ENCODE measurements around the gene C1orf94. TPM values are rescaled to one million over a fixed set of nuclear protein-coding genes. Genes with fewer than 3 reads are reported as not detected.
A peak's percentile ranks its signal among the peaks of the same experiment; 100 is the strongest.

The C1orf94 gene
- total RNA-seq, 1 experiment from 2014 or later = not detected

DNA sequence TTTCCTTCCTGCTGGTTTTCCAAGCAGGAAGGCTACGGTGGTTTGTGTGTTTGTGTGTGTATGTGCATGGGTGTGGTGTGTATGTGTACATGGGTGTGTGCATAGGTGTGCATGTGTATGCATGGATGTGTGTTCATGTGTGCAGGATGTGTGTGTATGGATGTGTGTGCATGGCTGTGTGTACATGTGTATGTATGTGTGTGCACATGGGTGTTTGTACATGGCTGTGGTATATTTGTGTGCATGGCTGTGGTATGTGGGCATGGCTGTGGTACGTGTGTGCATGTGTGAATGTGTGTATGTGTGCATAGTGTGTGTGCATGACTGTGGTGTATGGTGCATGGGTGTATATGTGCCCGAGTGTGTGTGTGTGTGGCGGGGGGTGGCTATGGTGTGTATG lies 12.3 kb downstream of the C1orf94 start:
- intact Hi-C loops (cut with micrococcal nuclease; ENCODE audit: unreplicated experiment) = no loop called here
- H3K4me1 Mint-ChIP-seq (ENCODE audit: low read depth, unreplicated experiment) = peaks cover 8% of the 10 kb centered on the region
- CTCF ChIA-PET = no interaction called here
- no peak for TF ChIP-seq CTCF (IDR thresholded peaks at IDR 0.05; ENCODE audit: unreplicated experiment)
- H3K27ac Mint-ChIP-seq (ENCODE audit: unreplicated experiment) = no peak overlapping the region
- H3K27me3 Mint-ChIP-seq (ENCODE audit: unreplicated experiment) = peaks cover 24% of the 10 kb centered on the region
- BruUV-seq (replicated peaks) = no TSS peak
- no peaks in the 10 kb centered on the region for H3K9me3 Mint-ChIP-seq (ENCODE audit: low read depth, unreplicated experiment)
- no peak for DNase-seq
- H3K4me3 Mint-ChIP-seq (ENCODE audit: low read depth, unreplicated experiment) = no peak overlapping the region
- no peaks in the 10 kb centered on the region for H3K36me3 Mint-ChIP-seq (ENCODE audit: insufficient read depth, unreplicated experiment)

DNA sequence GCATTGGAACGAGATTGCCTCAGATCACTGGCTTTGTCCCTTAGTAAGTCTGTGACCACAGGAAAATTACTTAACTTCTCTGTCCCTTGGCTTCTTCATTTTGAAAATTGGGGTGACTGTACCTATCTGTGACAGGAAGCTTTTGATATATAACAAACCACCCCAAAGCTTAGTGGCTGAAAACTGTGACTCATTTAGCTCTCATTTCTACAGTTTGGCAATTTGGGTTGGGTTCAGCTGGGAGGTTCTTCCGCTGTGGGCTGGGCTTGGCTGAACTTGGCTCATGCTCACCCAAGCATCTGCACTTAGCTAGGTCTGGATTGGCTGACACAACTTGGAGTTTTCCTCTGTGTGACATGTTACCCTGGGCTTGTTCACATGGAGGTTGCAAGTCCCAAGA lies 14.0 kb downstream of the C1orf94 start:
- intact Hi-C loops (cut with micrococcal nuclease; ENCODE audit: unreplicated experiment) = no loop called here
- Mint-ChIP-seq H3K36me3 (ENCODE audit: insufficient read depth, unreplicated experiment) (no peaks in the 10 kb centered on the region), H3K27ac (ENCODE audit: unreplicated experiment) (no peak overlapping the region), H3K9me3 (ENCODE audit: low read depth, unreplicated experiment) (no peaks in the 10 kb centered on the region), H3K4me1 (ENCODE audit: low read depth, unreplicated experiment) (peaks cover 8% of the 10 kb centered on the region), H3K4me3 (ENCODE audit: low read depth, unreplicated experiment) (no peak overlapping the region), H3K27me3 (ENCODE audit: unreplicated experiment) (peaks cover 11% of the 10 kb centered on the region)
- no peak for TF ChIP-seq CTCF (IDR thresholded peaks at IDR 0.05; ENCODE audit: unreplicated experiment)
- BruUV-seq (replicated peaks) = no TSS peak
- CTCF ChIA-PET = no interaction called here
- DNase-seq = no peak

GRCh38 chr1:34192621-34193020 lies 15.9 kb downstream of the C1orf94 start:
- no peak overlapping the region for H3K4me3 Mint-ChIP-seq (ENCODE audit: low read depth, unreplicated experiment)
- peaks cover 8% of the 10 kb centered on the region for H3K4me1 Mint-ChIP-seq (ENCODE audit: low read depth, unreplicated experiment)
- TF ChIP-seq CTCF (IDR thresholded peaks at IDR 0.05; ENCODE audit: unreplicated experiment) = no peak
- no peak for DNase-seq
- CTCF ChIA-PET = no interaction called here
- no TSS peak for BruUV-seq (replicated peaks)
- no peak overlapping the region for H3K27ac Mint-ChIP-seq (ENCODE audit: unreplicated experiment)
- no peaks in the 10 kb centered on the region for H3K36me3 Mint-ChIP-seq (ENCODE audit: insufficient read depth, unreplicated experiment)
- intact Hi-C loops (cut with micrococcal nuclease; ENCODE audit: unreplicated experiment) = no loop called here
- no peaks in the 10 kb centered on the region for H3K27me3 Mint-ChIP-seq (ENCODE audit: unreplicated experiment)
- H3K9me3 Mint-ChIP-seq (ENCODE audit: low read depth, unreplicated experiment) = no peaks in the 10 kb centered on the region

DNA sequence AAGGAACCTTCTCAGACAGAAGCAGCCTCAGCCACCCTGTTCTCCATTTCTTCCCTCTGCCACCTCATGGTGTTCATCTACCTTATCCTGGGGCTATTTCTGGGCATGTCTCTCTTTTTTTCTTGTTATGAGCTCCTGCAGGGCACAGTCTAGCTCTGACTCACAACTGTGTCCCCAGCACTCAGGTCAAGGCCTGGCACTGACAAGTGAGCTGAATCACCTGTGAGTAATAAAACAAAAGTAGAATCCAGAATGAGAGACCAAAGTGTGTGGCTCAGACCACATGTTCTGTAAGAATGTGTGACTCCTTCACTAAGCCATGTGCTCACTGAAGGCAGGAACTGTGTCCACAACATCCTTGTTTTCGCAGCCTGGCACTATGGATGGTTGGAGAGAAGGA lies 23.2 kb downstream of the C1orf94 start:
- DNase-seq = peak; percentile 20
- CTCF ChIA-PET = no interaction called here
- no peak for TF ChIP-seq CTCF (IDR thresholded peaks at IDR 0.05; ENCODE audit: unreplicated experiment)
- Mint-ChIP-seq H3K36me3 (ENCODE audit: insufficient read depth, unreplicated experiment) (no peaks in the 10 kb centered on the region), H3K9me3 (ENCODE audit: low read depth, unreplicated experiment) (peaks cover 6% of the 10 kb centered on the region), H3K27ac (ENCODE audit: unreplicated experiment) (no peak overlapping the region), H3K4me1 (ENCODE audit: low read depth, unreplicated experiment) (no peaks in the 10 kb centered on the region), H3K27me3 (ENCODE audit: unreplicated experiment) (no peaks in the 10 kb centered on the region), H3K4me3 (ENCODE audit: low read depth, unreplicated experiment) (no peak overlapping the region)
- BruUV-seq (replicated peaks) = no TSS peak
- intact Hi-C loops (cut with micrococcal nuclease; ENCODE audit: unreplicated experiment) = no loop called here

GRCh38 chr1:34212673-34213072 lies 36.0 kb downstream of the C1orf94 start:
- no peak for TF ChIP-seq CTCF (IDR thresholded peaks at IDR 0.05; ENCODE audit: unreplicated experiment)
- Mint-ChIP-seq H3K4me3 (ENCODE audit: low read depth, unreplicated experiment) (no peak overlapping the region), H3K4me1 (ENCODE audit: low read depth, unreplicated experiment) (no peaks in the 10 kb centered on the region), H3K36me3 (ENCODE audit: insufficient read depth, unreplicated experiment) (no peaks in the 10 kb centered on the region), H3K27ac (ENCODE audit: unreplicated experiment) (no peak overlapping the region), H3K27me3 (ENCODE audit: unreplicated experiment) (no peaks in the 10 kb centered on the region), H3K9me3 (ENCODE audit: low read depth, unreplicated experiment) (peaks cover under 1% of the 10 kb centered on the region)
- DNase-seq = no peak
- intact Hi-C loops (cut with micrococcal nuclease; ENCODE audit: unreplicated experiment) = no loop called here
- CTCF ChIA-PET = no interaction called here
- no TSS peak for BruUV-seq (replicated peaks)

Measured in Calu3 (cell line).